Ammon's horn (tissue), 1 donor: Measurements from ENCODE around the gene CGB8.

Source experiments
- DNase-seq: peaks from one replicate; pipeline ENCODE4 v3.0.0-alpha.2; 2016; ENCODE audit warnings: low spot score

Gene CGB8

DNA sequence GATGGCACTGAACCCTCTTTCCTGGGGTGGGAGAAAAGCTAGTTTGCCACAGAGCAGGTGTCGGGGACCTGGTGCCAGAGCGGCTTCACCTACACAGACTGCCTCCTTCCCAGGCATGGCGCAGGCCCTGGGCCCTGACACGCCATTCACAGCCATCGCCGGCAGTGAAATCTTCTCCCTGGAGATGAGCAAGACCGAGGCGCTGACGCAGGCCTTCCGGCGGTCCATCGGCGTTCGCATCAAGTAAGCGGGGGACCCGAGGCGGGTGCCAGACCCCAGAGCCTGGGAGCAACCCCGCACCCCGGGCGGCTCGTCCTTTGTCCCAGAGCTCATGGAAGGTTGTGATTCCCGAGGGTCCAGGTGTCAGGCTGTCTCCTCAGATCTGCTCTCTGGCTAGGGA is 42.0 kb downstream of the CGB8 start:
- no peak for DNase-seq

DNA sequence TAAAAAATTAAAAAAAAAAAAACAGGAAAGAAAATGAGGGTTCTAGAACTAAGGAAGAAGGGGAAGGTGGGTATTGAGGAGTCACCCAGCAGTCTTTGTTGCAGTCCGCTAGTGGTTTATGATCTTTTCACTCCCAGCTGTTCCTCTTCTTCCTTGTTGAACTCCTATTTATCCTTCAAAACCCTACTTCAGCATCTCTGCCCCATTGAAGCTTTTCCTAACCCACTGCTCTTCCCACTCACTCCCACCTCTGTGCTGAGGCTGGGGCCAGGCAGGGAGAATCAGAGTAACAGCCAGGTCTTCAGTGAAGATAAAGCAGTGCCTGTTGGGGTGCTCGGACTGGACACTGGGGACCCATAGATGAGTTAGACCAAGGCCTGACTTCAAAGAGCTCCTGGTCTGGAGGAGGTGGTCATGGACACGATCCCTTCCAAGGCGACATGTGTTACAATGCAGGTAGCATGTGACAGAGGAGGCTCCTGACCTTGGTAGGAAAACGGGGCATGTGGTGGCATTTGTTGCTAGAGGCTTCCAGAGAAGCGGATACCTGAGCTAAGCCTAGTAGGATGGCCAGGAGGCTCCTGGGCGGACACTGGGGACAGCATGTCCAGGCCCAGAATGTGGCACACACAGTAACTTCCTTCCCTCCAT is 43.8 kb downstream of the CGB8 start:
- no peak for DNase-seq

DNA sequence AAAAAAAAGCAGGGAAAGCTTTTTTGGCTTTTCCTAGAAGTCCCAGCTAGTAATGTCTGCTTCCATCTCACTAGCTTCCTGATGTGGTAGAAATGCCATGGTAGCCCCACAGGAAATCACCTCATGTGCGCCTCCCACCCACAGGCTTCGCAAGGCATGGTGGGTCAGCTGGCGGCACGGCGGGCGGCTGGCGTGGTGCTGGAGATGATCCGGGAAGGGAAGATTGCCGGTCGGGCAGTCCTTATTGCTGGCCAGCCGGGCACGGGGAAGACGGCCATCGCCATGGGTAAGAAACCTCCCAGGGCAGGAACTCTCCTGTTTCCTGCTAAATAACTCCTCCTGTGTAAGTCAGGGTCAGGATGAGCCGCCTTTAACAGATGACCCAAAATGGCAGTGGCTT is 44.8 kb downstream of the CGB8 start:
- no peak for DNase-seq

DNA sequence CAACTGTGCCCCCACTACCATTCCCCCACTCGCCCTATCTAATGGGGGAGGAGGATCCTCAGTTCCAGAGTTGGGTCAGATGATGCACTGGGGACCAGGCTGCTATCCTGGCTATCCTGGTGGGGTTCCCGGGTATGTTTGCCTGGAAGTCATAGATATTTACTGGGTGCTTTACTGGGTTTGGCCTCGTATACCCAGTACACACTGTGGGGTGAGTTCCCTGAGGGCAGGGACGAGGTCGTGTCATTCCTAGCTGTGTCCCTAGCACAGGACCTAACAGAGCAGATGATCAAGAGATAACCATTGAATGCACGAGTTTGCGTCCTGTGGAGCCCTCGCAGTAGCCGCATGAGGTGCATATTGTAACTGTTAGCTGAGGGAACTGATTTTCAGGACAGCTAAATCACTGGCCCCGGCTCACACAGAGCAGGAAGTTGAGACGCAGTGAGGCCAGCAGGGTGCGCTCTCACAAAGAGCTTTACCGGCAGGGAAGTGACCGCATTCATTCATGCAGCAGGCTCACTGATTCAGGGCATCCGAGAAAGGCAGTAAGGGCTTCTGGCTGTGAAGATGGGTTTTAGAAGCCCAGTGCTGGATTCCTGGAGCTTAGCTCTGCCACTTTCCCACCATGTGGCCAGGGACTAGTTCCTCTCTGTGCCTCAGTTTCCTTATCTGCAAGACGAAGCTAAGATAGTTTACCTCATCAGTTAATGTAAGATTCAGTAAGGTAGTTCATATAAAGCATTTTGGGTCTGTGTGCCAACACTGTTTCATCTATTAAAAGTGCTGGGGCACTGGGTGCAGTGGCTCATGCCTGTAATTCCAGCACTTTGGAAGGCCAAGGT is 49.2 kb downstream of the CGB8 start:
- peak; percentile 55 for DNase-seq

DNA sequence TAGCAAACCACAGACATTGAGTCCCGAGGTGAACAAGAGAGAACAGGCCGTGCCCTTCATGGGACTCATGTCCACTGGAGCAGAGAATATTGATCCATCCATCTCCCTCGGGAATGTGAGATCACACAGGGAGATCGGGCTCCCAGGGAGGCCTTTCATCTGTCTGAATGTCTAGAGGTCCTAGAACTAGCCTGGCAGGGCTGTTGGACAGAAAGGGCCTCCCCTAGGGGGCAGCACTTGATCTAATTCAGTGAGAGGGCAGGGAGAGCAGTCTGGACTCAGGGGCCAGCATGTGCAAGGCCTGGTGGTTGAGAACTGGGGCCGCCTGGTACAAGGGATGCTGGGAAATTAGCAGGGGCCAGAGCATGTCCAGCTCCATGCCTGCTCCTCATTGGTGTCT is 50.9 kb downstream of the CGB8 start:
- DNase-seq = no peak
